Lung (tissue), 12 donors: Measurements from ENCODE around the gene GRHPR. TPM values are rescaled to one million over a fixed set of nuclear protein-coding genes. Genes with fewer than 3 reads are reported as not detected.
A peak's percentile ranks its signal among the peaks of the same experiment; 100 is the strongest.

Experiments used
- ATAC-seq: fragments of 200-7000 bp; cut with Tn5 transposase; one replicate; pipeline ENCODE4 v1.9.1; 2020; ENCODE audit warnings: moderate number of reproducible peaks; ENCODE audit not compliant: insufficient read depth, low FRiP score
- DNase-seq, 3 donors: peaks; one replicate each; pipeline ENCODE4 v3.0.0-alpha.2; 2013 to 2017
- H3K27ac ChIP-seq, 2 donors: one replicate each; pipeline ENCODE4 v1.5.1; 2013; ENCODE audit warnings: mild to moderate bottlenecking in 2 of 2, moderate library complexity in 2 of 2, control low read depth in 1 of 2, inconsistent platforms in 1 of 2, low read depth in 1 of 2, low read length in 1 of 2
- H3K27me3 ChIP-seq, 3 donors: one replicate each; pipeline ENCODE4 v1.5.1; 2013; ENCODE audit warnings: low read length in 2 of 3; ENCODE audit not compliant: control insufficient read depth in 3 of 3, insufficient read depth in 3 of 3
- H3K36me3 ChIP-seq, 4 donors: one replicate each; pipeline ENCODE4 v1.5.1; 2013; ENCODE audit warnings: low read length in 4 of 4, mild to moderate bottlenecking in 1 of 4, moderate library complexity in 1 of 4; ENCODE audit not compliant: control insufficient read depth in 4 of 4, insufficient read depth in 4 of 4
- H3K4me1 ChIP-seq, 5 donors: one replicate each; pipeline ENCODE4 v1.5.1; 2013; ENCODE audit warnings: low read length in 5 of 5, mild to moderate bottlenecking in 2 of 5, moderate library complexity in 1 of 5; ENCODE audit not compliant: control insufficient read depth in 5 of 5, insufficient read depth in 5 of 5
- H3K4me3 ChIP-seq: one replicate; pipeline ENCODE4 v1.5.1; 2013; ENCODE audit warnings: mild to moderate bottlenecking, control low read depth, moderate library complexity
- H3K9ac ChIP-seq, 2 donors: one replicate each; pipeline ENCODE4 v1.5.1; 2013; ENCODE audit warnings: low read length in 2 of 2, control low read depth in 1 of 2; ENCODE audit not compliant: insufficient read depth in 1 of 2
- H3K9me3 ChIP-seq, 4 donors: one replicate each; pipeline ENCODE4 v1.5.1; 2013; ENCODE audit warnings: low read length in 3 of 4, mild to moderate bottlenecking in 1 of 4, moderate library complexity in 1 of 4; ENCODE audit not compliant: control insufficient read depth in 4 of 4, insufficient read depth in 3 of 4
- CTCF ChIP-seq: IDR thresholded peaks from 2 replicates; pipeline ENCODE4 v1.5.1; 2012; ENCODE audit warnings: mild to moderate bottlenecking; ENCODE audit errors: control extremely low read depth, extremely low read depth
- WGBS, 2 donors: extraction: QIAGEN DNeasy Blood & Tissue Kit; methylation state at CpG; one replicate each; pipeline ENCODE4 v1.1.7; 2013; 5-methylcytosine and 5-hydroxymethylcytosine counted together
- polyA plus RNA-seq, 2 donors: library from polyadenylated mRNA; stranded (reverse); fragments of 200-250 nt; gene quantifications; one replicate each; pipeline ENCODE4 v1.2.1, GENCODE V29; 2013
- total RNA-seq, 2 donors: library from RNA; depleted of rRNA in 1 of 2; stranded (reverse); fragments of >200 nt in 1 of 2; gene quantifications; one replicate each; pipeline ENCODE4 v1.2.1, GENCODE V29; 2014 to 2021
- donor health status: control.
- donor health status: control.
- donor health status: Bipolar disorder and iron deficiency.
- donor health status: healthy.
- donor health status: DM: yes; HTN: yes; CAD: no.

The GRHPR gene
- total and polyA plus RNA-seq, 4 donors = 55.5 to 98.9 (median 73.5) TPM

DNA sequence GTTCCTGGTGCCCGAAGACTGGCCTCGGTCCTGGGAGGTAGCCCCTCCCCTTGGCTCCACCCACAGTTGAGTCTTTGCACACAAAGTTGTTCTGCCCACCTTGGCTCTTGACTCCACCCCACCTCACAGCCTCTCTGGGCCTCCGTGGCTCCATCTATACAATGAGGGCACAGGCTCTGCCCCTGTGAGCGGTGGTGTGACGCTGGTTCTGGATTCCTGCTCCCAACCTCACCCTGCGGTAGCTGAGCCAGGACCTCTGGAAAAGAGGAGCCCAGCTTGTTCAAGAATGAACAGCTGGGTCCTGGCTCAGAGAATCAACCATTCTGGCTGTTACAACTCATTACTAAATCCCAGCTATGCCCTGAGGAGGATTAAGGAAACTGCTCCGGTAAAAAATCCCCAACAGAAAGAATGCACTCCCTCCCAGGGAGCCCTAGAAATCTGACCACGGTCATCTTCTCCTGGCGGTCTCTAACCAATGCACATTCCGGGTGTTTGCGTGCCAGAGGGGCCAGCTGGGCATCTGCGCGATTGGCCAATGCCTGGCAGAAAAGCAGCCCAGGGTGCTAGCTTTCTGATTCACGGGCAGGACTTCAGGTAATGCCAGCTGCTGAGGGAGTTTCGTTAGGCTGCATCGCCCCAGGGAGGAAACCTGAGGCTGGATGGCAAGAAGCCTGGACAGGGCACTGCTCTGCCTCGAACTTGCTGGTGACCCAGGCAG, 9.9 kb upstream of the GRHPR start:
- Histone ChIP-seq H3K4me3 (no peak overlapping the region), H3K36me3 (no peaks in the 10 kb centered on the region), H3K27me3 (no peaks in the 10 kb centered on the region), H3K9ac (no peak overlapping the region), H3K4me1 (peaks cover 0 to 6% (median 0%) of the 10 kb centered on the region in 5 donors), H3K27ac (no peak overlapping the region), H3K9me3 (no peaks in the 10 kb centered on the region)
- TF ChIP-seq CTCF = no peak
- 80 to 84% methylated on average over 17 of the region's 17 CpGs for WGBS, 2 donors
- ATAC-seq (no peak), DNase-seq (peak in 2 of 3 donors; percentile 40 to 53)

DNA sequence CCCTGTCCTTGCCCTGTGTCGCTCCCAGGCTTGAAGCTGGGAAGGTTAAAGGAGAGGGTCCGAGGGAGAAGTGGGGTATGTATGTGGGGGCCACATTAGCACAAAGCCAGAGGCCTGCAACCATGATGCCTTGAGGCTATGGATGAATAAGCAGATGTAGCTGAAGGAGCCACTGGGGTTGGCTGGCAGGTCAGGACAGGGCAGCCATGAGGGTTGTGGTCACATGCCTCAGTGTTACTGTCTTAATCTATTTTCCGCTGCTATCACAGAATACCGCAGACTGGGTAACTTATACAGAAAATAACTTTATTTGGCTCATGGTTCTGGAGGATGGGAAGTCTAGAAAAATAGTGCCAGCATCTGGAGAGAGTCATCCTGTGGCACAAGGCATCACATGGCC, 9.2 kb upstream of the GRHPR start:
- TF ChIP-seq CTCF = no peak
- Histone ChIP-seq H3K36me3 (no peaks in the 10 kb centered on the region), H3K27ac (peak overlapping the region in 1 of 2 donors; percentile 5), H3K27me3 (no peaks in the 10 kb centered on the region), H3K9me3 (no peaks in the 10 kb centered on the region), H3K9ac (no peak overlapping the region), H3K4me3 (no peak overlapping the region), H3K4me1 (peaks cover 0 to 6% (median 0%) of the 10 kb centered on the region in 5 donors)
- DNase-seq (no peak), ATAC-seq (no peak)
- 95 to 98% methylated on average over 4 of the region's 4 CpGs for WGBS, 2 donors

DNA sequence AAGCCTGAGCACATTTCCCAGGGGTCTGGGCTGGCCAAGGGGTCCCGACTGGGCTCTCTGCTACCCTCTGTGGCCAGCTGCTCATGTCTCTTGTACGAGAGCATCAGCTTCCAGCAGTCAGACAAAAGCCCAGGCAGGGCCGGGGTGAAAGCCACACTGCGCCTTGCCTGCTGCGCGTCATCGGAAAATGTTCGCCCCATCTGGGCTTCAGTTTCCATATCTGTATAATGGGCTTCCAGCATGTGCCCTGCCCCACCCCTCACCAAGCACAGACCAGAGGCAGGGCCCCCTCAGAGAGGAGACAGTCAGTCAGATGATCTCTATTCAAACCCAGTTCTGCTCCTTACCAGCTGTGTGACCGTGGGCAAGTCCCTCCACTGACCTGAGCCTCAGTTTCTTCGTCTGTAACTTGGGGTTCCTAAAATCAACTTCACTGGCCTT, 8.0 kb upstream of the GRHPR start:
- ATAC-seq (no peak), DNase-seq (no peak)
- Histone ChIP-seq H3K9me3 (no peaks in the 10 kb centered on the region), H3K36me3 (no peaks in the 10 kb centered on the region), H3K4me1 (peaks cover 0 to 6% (median 0%) of the 10 kb centered on the region in 5 donors), H3K27ac (no peak overlapping the region), H3K9ac (no peak overlapping the region), H3K27me3 (no peaks in the 10 kb centered on the region), H3K4me3 (no peak overlapping the region)
- whole genome bisulfite sequencing, 2 donors = 88 to 93% methylated on average over 10 of the region's 10 CpGs
- TF ChIP-seq CTCF = no peak
